A673 (cell line): ENCODE results near the gene MED27.

ENCODE experiments used
- CTCF ChIP-seq: fragments of 300-800, 200-600 bp; sonication (generic); conservative IDR thresholded peaks from 2 replicates; pipeline ENCODE4 v1.5.1; 2017; ENCODE audit warnings: low read depth, mild to moderate bottlenecking, antibody characterized with exemption, low read length, moderate library complexity, mixed read lengths
- EZH2 ChIP-seq: fragments of 200-600 bp; sonication (generic); IDR thresholded peaks from 2 replicates; pipeline ENCODE4 v1.6.1; 2017; ENCODE audit warnings: borderline replicate concordance, low read depth, mild to moderate bottlenecking, mixed read lengths, antibody characterized with exemption, low read length; ENCODE audit not compliant: poor library complexity, severe bottlenecking

GRCh38 chr9:131982102-131982501 lies 97.6 kb downstream of the MED27 start:
- TF ChIP-seq CTCF (no peak), EZH2 (no peak)
